Aorta (tissue), 5 donors: Measurements from ENCODE around the gene ADPRS. TPM values are rescaled to one million over a fixed set of nuclear protein-coding genes. Genes with fewer than 3 reads are reported as not detected.
A peak's percentile ranks its signal among the peaks of the same experiment; 100 is the strongest.

ENCODE experiments used
- ATAC-seq: fragments of 200-7000 bp; cut with Tn5 transposase; one replicate; pipeline ENCODE4 v1.9.1; 2022; ENCODE audit warnings: moderate library complexity; ENCODE audit not compliant: low FRiP score
- DNase-seq, 2 donors: peaks; one replicate each; pipeline ENCODE4 v3.0.0-alpha.2; 2020
- H3K27ac ChIP-seq, 2 donors: one replicate each; pipeline ENCODE4 v1.5.1; 2013; ENCODE audit warnings: low read length in 2 of 2, mild to moderate bottlenecking in 2 of 2, moderate library complexity in 2 of 2, control low read depth in 1 of 2, inconsistent platforms in 1 of 2, low read depth in 1 of 2
- H3K27me3 ChIP-seq, 2 donors: one replicate each; pipeline ENCODE4 v1.6.1; 2013; ENCODE audit warnings: control low read depth in 1 of 2, low read length in 1 of 2, mild to moderate bottlenecking in 1 of 2, moderate library complexity in 1 of 2; ENCODE audit not compliant: insufficient read depth in 2 of 2, control insufficient read depth in 1 of 2
- H3K36me3 ChIP-seq, 2 donors: one replicate each; pipeline ENCODE4 v1.6.1; 2013; ENCODE audit warnings: control low read depth in 1 of 2, low read length in 1 of 2, mild to moderate bottlenecking in 1 of 2; ENCODE audit not compliant: insufficient read depth in 2 of 2, control insufficient read depth in 1 of 2
- H3K4me1 ChIP-seq, 2 donors: one replicate each; pipeline ENCODE4 v1.6.1; 2013; ENCODE audit warnings: low read length in 2 of 2, control low read depth in 1 of 2, mild to moderate bottlenecking in 1 of 2, moderate library complexity in 1 of 2; ENCODE audit not compliant: insufficient read depth in 2 of 2, control insufficient read depth in 1 of 2
- H3K4me3 ChIP-seq, 2 donors: one replicate each; pipeline ENCODE4 v1.5.1; 2013; ENCODE audit warnings: low read length in 2 of 2, control low read depth in 1 of 2, mild to moderate bottlenecking in 1 of 2
- H3K9me3 ChIP-seq: one replicate; pipeline ENCODE4 v1.6.1; 2013; ENCODE audit warnings: mild to moderate bottlenecking, low read length; ENCODE audit not compliant: control insufficient read depth
- whole genome bisulfite sequencing, 2 donors: extraction: QIAGEN DNeasy Blood & Tissue Kit; methylation state at CpG; one replicate each; pipeline ENCODE4 v1.1.7; 2013; 5-methylcytosine and 5-hydroxymethylcytosine counted together
- intact Hi-C, 2 donors: fragments of 100-400 bp; cut with DNase I; formaldehyde crosslinking; loops; one replicate each; pipeline versions ENCODE4 v1.14.2 to v1.15.0; 2022
- polyA plus RNA-seq, 2 donors: library from polyadenylated mRNA; stranded (reverse); fragments of 200-250 nt; gene quantifications; one replicate each; pipeline ENCODE4 v1.2.3, GENCODE V29; 2013
- total RNA-seq, 2 donors: library from RNA; stranded (reverse); fragmentation: NEBNext Ultra II Directional; extraction: Animal tissue kit (Norgen Biotek cat#: 25700); gene quantifications; one replicate each; pipeline ENCODE4 v1.2.1, GENCODE V29; 2021
- donor health status: healthy with polysubstance abuse.
- donor health status: Bipolar disorder and iron deficiency.
- donor health status: DM: no; HTN: no; CAD: no.
- donor health status: DM: no; HTN: no; CAD: no.
- donor health status: DM: yes; HTN: yes; CAD: no.

Gene ADPRS
- total and polyA plus RNA-seq, 4 donors: 12.9 to 21.2 (median 18.1) TPM

- intact Hi-C loops: loop anchor here in 1 of 2 donors (10.0 kb wide), 1 partner anchor 333 kb away; no protein-coding TSS in a partner anchor
- Histone ChIP-seq H3K4me1 (no peaks in the 10 kb centered on the region), H3K9me3 (no peaks in the 10 kb centered on the region), H3K27me3 (no peaks in the 10 kb centered on the region), H3K36me3 (peaks cover 0 to 9% of the 10 kb centered on the region in 2 donors), H3K27ac (no peak overlapping the region), H3K4me3 (no peak overlapping the region)
- ATAC-seq (no peak), DNase-seq (peak in 1 of 2 donors; percentile 59)
- 90% methylated on average over 17 of the region's 17 CpGs for WGBS, 2 donors
These were observed 3.6 kb downstream of the ADPRS start for GRCh38 chr1:36092166-36092797.

- 91 to 93% methylated on average over 9 of the region's 9 CpGs for WGBS, 2 donors
- H3K9me3 ChIP-seq: no peaks in the 10 kb centered on the region
- H3K4me3 ChIP-seq: no peak overlapping the region
- peak in 1 of 2 donors; percentile 49 for DNase-seq
- H3K27ac ChIP-seq: no peak overlapping the region
- H3K4me1 ChIP-seq: no peaks in the 10 kb centered on the region
- intact Hi-C loops: loop anchor here in 1 of 2 donors (10.0 kb wide), 1 partner anchor 332 kb away; no protein-coding TSS in a partner anchor
- no peak for ATAC-seq
- no peaks in the 10 kb centered on the region for H3K27me3 ChIP-seq
- H3K36me3 ChIP-seq: peaks cover 0 to 9% of the 10 kb centered on the region in 2 donors
These were observed 4.1 kb downstream of the ADPRS start for GRCh38 chr1:36092798-36093185.

GRCh38 chr1:36093226-36093625 lies 4.5 kb downstream of the ADPRS start:
- DNase-seq (peak in 1 of 2 donors; percentile 49), ATAC-seq (no peak)
- H3K4me3 ChIP-seq: no peak overlapping the region
- H3K27me3 ChIP-seq: no peaks in the 10 kb centered on the region
- intact Hi-C loops: loop anchor here in 1 of 2 donors (10.0 kb wide), 1 partner anchor 332 kb away; no protein-coding TSS in a partner anchor
- H3K27ac ChIP-seq: no peak overlapping the region
- no peaks in the 10 kb centered on the region for H3K9me3 ChIP-seq
- H3K4me1 ChIP-seq: no peaks in the 10 kb centered on the region
- WGBS, 2 donors: 69 to 73% methylated on average over 7 of the region's 7 CpGs
- H3K36me3 ChIP-seq: peaks cover 0 to 9% of the 10 kb centered on the region in 2 donors

GRCh38 chr1:36093929-36094328 lies 5.2 kb downstream of the ADPRS start:
- H3K36me3 ChIP-seq: peaks cover 0 to 9% of the 10 kb centered on the region in 2 donors
- intact Hi-C loops: loop anchor here in 1 of 2 donors (10.0 kb wide), 1 partner anchor 331 kb away; no protein-coding TSS in a partner anchor
- H3K27me3 ChIP-seq: no peaks in the 10 kb centered on the region
- 80 to 84% methylated on average over 3 of the region's 3 CpGs for WGBS, 2 donors
- no peaks in the 10 kb centered on the region for H3K9me3 ChIP-seq
- H3K4me3 ChIP-seq: no peak overlapping the region
- H3K27ac ChIP-seq: no peak overlapping the region
- ATAC-seq: no peak
- DNase-seq: peak in 1 of 2 donors; percentile 49
- H3K4me1 ChIP-seq: no peaks in the 10 kb centered on the region

DNA sequence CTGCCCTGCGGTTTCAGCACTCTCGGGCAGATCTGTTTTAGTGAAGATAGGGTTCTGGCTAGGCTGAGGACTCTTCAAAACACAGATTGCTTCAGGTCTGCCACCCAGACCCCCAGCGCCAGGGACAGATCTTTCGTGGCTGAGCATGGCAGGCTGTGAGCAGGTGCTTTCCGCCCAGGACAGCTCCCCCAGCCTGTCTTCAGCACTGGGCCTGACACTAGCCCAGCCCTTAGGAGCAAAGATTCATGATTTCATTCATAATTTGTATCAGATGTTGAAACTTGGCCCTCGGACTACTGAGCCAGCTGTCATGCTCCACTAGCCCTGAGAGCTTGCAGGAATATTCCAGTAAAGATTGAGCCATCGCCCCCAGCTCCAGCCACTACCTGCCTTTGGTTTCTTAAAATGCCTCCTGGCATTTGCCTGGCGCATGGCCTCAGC lies 5.9 kb downstream of the ADPRS start:
- no peak overlapping the region for H3K4me3 ChIP-seq
- ATAC-seq: no peak
- peak in 1 of 2 donors; percentile 46 for DNase-seq
- intact Hi-C loops: loop anchor here (5.0 to 10.0 kb wide), 3 partner anchors 93 to 330 kb away; no protein-coding TSS in a partner anchor
- H3K9me3 ChIP-seq: no peaks in the 10 kb centered on the region
- no peak overlapping the region for H3K27ac ChIP-seq
- H3K27me3 ChIP-seq: no peaks in the 10 kb centered on the region
- H3K36me3 ChIP-seq: peaks cover 0 to 9% of the 10 kb centered on the region in 2 donors
- H3K4me1 ChIP-seq: no peaks in the 10 kb centered on the region
- 82 to 88% methylated on average over 8 of the region's 8 CpGs for WGBS, 2 donors

DNA sequence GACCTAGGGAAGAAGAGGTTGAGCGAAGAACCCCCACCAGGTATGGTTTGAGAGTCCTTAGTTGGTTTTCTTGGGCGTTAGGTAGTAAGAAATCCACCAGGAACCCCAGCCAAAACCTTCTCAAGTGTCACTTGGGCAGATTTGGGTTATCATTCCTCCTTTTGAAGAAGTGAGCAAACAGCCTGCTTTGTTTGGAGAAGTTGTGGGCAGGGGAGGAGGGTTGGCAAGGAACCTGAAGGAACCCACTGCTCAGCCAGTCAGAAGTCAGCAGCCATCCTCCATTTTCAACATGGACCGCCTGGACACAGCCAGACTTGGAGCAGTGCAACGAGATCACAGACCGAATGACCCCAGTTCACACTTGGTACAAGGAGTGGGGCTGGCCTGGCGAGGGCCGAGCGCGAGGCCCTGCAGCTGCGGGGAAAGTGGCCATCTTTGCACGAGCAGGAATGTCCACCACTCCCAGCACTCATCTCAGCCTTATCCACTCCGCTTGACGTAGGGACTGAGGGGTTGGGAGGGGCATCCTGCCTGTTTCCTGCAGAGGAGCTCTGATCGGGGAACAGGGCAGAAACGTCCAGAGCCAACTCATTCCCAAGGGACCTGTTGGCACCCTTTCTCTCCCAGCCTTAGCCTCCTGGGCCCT lies 7.2 kb downstream of the ADPRS start:
- ATAC-seq (no peak), DNase-seq (peak in 1 of 2 donors; percentile 67)
- WGBS, 2 donors: 61 to 64% methylated on average over 15 of the region's 15 CpGs
- no peaks in the 10 kb centered on the region for H3K9me3 ChIP-seq
- intact Hi-C loops: loop anchor here (5.0 to 10.0 kb wide), 3 partner anchors 91 to 329 kb away; no protein-coding TSS in a partner anchor
- H3K36me3 ChIP-seq: peaks cover 0 to 9% of the 10 kb centered on the region in 2 donors
- H3K4me3 ChIP-seq: no peak overlapping the region
- no peak overlapping the region for H3K27ac ChIP-seq
- no peaks in the 10 kb centered on the region for H3K4me1 ChIP-seq
- no peaks in the 10 kb centered on the region for H3K27me3 ChIP-seq

- DNase-seq (peak; percentile 46 to 73), ATAC-seq (no peak)
- Histone ChIP-seq H3K4me3 (no peak overlapping the region), H3K27me3 (no peaks in the 10 kb centered on the region), H3K4me1 (no peaks in the 10 kb centered on the region), H3K36me3 (peaks cover 0 to 9% of the 10 kb centered on the region in 2 donors), H3K9me3 (no peaks in the 10 kb centered on the region), H3K27ac (no peak overlapping the region)
- 66% methylated on average over 16 of the region's 16 CpGs for WGBS, 2 donors
- intact Hi-C loops: loop anchor here (5.0 to 10.0 kb wide), 3 partner anchors 91 to 328 kb away; no protein-coding TSS in a partner anchor
These were observed 8.1 kb downstream of the ADPRS start for GRCh38 chr1:36096500-36097432.
